Measurements from ENCODE around the gene TMEM200B.
"Not testable (repeated sequence)": the region's sequence is repeated elsewhere in the genome, so short reads cannot be mapped to it uniquely, and the experiment has no call there.

Gene TMEM200B

DNA sequence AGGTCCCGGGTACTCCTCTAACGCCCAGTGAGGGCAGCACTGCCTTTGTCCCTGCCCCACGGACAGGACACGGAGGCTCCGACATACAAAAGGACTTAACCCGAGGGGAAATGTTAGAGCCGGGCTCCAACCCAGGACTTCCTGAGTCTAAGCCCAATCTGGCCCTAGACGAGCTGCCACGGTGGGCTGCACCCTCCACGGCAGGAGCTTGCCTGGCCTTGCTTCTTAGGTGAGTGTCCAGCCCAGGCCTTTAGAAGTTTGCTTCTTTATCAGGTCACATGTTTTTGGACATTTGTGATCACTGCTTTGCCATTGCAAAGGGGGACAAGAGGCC, 11.0 kb upstream of the TMEM200B start:
- no peak for DNase-seq (ENCODE audit: low read depth in 2 of 2)

DNA sequence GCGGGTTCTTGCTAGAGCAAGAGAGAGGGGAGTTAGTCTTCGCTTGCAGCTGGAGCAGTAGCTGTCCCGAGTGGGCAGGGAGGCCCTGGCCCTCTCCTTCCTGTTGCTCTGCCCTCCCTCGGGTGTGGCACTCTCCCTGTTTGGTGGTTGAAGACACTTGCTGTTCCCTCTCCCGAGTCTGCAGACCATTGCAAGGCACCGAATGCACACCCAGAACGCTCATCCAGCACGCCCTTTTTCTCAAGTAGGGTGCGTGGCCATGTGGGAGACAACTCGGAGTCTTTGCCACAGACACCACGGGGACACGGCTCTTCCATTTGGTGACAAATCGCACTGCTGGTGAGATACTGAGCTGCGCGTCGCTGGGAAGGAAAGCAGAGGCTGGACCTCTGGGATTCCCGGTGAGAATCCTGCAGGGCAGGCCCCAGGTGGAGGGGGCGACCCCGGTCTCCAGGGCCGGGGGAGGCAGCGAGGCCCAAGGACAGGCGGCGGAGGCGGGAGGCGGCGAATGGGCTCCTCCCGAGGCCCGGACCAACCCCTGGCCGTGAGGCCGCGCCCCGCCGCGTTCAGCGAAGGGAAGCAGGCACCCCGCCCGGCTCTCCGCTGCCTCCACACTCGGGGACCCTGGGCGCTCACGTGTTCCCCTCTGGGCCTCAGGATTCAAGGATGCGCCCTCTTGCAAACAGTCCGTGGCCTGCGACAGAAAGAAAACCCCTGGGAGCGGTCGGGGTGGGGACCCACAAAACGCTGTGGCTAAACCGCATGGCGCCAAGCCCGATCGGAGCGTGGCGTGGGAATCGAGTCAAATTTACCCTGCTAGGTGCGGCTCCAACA, 10.4 kb upstream of the TMEM200B start:
- DNase-seq (ENCODE audit: low read depth in 2 of 2): no peak

DNA sequence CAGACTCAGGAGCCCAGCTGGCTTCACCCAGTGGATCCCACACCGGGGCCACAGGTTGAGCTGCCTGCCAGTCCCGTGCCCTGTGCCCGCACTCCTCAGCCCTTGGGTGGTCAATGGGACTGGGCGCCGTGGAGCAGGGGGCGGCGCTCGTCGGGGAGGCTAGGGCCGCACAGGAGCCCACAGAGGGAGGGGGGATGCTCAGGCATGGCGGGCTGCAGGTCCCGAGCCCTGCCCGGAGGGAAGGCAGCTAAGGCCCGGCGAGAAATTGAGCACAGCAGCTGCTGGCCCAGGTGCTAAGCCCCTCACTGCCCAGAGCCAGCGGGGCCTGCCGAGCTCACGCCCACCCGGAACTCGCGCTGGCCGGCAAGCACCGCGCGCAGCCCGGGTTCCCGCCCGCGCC, 7.4 kb upstream of the TMEM200B start:
- not testable (repeated sequence) for DNase-seq (ENCODE audit: low read depth in 2 of 2)

DNA sequence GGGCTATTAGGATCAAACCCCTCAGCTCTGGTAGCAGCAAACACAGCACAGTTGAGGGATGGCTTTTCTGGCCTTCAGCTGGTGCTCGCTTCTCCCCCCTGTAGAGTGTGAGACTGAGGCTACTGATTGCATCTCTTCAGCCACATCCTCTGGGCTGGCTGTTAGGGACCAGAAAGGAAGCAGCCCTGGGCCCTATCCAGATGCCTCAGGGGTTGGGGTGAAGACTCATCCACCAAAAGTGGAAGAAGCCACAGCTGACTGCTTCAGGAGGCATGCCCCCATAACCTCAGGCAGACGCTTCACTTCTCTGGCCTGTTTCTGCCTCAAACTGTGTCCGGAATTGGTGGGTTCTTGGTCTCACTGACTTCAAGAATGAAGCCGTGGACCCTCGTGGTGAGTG, 6.2 kb upstream of the TMEM200B start:
- DNase-seq (ENCODE audit: low read depth in 2 of 2): no peak

DNA sequence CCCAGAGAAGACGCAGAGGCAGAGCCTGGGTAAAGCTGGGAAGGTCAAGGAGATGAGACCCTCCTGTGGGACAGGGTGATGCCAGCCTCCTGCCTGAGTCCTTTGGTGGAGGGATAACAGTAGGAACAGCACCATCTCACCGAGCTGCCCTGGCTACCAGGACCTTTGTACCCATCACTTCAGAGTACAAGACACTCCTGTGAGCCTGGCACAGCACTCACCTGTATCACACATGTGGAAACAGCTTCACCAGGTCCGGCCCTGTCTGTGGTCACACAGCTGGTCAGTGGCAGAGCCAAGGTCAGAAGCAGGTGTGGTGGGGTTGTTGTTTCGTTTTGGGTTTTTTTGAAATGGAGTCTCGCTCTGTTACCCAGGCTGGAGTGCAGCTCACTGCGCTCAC, 5.0 kb upstream of the TMEM200B start:
- no peak for DNase-seq (ENCODE audit: low read depth in 2 of 2)

DNA sequence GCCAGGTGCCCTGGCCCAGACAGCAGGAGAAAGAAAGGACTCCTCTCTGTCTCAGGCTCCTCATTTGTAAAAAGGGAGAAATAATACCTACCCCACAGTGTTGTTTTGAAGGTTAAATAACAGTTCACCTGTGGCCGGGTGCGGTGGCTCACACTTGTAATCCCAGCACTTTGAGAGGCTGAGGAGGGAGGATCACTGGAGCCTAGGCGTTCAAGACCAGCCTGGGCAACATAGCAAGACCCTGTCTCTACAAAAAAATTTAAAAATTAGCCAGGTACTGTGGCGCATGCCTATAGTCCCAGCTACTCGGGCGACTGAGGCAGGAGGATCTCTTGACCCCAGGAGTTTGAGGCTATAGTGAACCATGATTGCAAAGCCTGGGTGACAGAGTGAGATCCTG, 2.5 kb upstream of the TMEM200B start:
- DNase-seq (ENCODE audit: low read depth in 2 of 2): no peak

DNA sequence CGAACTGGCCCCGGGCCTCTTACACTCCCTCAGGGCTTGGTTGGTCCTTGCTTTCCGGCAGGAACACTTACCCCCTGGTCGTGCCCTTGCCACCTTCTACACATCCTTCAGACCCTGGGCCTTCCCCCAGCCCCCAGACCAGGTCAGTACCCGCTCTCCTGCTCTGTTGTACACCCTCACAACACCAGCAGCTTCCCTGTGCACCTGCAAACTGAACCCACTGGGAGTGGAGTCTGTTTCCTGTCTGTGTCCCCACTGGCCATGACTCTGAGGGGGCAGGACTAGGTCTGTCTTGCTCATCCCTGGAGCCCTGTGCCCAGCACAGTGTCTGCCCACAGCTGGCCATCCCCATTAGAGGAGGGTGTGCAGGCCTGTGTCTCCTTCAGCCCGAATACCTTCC, 2.1 kb upstream of the TMEM200B start:
- DNase-seq (ENCODE audit: low read depth in 2 of 2): no peak

DNA sequence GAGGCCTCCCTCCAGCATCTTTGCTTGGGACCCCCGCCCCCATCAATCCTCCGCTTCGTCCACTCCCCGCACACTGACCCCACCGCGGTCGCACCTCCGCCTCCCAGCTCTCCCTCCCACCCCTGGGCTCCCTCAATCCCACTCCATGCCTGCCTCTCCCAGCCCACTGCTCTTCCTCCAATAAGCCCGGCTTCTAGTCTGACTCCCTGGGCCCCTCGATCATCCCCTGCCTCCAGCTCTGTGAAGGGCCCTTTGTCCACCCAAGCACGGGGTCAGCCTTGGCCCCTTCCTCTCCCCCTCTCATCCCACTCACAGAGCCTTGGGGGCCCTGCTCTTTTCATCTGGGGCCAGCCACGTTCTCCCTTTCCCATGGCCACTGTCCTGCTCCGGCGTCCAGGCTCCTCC, 1.5 kb upstream of the TMEM200B start:
- DNase-seq (ENCODE audit: low read depth in 2 of 2): no peak

DNA sequence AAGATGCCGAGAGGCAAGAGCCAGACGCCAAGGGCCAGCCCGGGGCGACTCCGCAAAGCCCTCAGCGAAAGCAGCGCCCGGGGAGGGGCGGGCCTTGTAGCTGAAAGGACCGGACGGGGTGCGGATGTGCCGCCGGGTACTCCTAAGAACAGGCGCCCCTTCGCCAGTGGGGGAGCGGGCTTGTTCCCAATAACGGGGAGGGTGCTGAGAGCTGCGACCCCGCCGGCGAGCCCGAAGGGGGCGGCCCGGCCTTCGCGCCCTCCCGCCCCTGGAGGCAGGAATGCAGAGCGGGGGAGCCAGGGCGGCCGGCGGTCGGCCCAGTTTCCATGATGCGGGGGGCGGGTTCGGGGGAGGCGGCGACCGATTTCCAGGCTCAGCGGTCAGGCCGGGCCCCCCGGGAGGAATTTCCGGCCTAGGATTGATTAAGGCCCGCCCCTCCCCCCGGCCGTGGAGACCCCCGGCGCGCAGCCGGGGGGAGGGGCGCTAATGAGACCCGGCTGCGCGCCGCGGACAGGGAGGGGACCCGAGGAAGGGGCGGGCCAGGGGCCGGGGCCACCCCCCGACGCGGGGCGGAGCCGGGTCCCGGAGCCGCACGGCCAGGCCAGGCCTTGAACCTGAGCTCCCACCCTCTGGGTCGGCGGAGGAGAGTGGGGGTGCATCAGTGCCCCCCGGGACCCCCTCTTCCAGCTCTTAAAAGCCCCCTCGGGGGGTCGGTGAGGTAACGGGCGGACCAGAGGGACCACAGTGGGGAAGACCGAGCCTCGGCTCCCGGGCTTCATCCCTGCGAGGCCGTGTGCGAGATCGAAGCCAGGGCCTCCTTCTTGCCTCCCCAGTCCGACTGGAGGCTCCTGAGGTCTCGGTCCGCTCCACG, 898 bp upstream of the TMEM200B start:
- peak in 1 of 2 experiments; percentile 62 for DNase-seq (ENCODE audit: low read depth in 2 of 2)

DNA sequence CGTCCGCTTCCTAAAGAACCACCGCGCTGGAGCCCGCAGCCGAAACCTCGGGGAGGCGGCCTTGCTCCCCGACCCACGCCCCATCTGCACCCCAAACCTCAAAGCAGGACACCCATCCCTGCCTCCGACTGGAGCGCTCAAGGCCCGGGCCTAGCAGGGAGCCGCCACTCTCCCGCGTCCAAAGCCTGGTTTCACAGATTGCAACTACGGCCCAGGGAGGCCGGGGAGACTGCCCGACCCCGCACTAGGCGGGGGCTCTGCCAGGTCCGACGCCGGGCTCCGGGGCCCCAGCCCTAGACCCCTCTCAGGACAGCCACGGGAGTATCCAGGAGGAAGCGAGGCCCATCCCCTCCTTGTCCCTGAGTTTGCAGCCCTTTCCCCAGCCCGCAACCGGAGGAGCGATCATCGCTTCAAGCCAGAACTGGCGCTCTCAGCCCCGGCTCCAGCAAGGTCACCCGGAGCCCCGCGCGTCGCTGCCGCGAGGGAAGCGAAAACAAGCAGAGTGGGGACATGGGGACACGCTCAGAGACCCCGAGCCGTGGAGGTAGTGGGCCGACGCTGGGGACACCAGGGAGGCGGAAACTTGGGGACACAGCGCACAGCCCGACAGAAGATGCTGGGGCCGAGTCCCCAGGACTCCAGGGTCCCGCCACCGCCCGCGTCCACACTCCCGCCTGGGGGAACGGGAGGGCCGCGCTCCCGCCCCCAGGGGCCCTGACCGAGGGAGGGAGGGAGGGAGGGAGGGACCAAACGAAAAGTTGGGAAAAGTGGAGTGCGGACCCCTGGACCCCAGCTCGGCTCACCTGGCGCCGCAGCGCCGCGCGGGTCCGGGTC, 433 bp downstream of the TMEM200B start:
- DNase-seq (ENCODE audit: low read depth in 2 of 2): no peak

DNA sequence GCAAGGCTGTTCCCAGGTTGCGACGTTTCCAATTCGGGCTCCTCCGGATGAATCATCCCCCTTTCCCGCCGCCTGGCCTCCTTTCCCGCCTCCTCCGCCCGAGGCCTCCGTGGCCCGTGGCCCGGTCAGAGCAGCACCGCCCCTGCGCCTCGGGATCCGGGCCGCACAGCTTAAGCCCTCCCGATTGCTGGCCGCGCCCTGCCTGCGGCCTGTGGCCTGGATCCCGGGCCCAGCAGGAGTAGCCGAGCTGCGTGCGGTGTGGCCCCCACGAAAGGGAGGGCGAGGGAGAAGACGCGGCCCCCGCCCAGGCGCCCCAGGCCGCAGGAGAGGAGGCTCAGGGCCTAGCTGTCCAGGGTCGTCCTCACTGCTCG, 1.0 kb downstream of the TMEM200B start:
- DNase-seq (ENCODE audit: low read depth in 2 of 2): no peak

DNA sequence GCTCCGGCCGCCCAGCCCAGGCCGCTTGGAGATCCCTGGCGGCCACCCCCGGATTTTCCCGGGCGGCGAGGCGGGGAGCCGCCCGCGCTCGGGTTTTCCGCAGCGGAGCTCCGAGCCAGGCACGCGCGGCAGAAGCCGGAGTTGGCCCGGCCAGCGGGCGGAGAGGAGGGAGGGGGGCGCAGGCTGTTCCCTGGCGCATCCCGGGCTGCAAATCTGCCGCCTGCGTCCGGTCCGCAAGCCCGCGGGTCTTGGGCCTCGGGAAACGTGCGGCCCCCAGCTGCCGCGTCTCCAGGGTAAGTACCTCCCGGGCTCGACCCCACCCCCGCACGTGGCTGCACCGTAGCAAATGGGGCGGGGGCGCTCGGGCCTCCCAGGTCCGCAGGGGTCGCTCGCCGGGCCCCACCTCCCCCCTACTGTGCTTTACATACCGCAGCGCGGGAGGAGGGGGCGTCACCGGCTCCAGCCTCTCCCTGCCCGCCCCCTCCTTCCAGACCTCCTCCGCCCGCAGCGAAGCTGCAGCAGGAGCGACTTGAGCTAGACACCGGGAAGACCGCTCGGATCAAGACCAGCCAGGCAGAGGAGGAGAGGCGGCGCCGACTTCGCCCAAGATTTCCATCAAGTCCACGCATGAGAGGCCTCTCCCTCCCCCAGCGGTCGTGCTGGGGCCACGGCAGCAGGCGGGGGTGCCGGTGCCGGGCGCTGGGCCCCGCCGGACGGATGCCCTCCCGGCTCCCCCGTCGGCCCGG, 1.6 kb downstream of the TMEM200B start:
- no peak for DNase-seq (ENCODE audit: low read depth in 2 of 2)

DNA sequence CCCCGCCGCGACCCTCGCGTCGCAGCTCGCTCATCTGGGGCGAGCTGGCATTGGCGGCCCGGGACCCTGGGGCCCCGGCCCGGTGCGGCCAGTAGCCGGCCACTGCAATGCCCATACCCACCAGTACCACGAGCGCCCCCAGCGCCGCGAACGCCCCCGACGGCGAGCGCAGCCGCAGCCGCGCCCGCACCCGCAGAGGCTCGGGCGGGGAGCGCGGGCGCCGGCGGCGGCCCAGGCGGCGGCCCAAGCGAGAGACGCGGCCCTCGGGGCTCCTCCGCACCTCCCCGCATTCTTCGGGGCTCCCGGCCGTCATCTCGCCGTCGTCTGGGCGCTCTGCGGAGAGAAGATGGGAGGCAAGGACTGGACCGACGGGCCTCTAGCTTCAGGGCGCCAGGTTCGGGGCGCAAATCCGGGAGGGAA, 2.2 kb downstream of the TMEM200B start:
- DNase-seq (ENCODE audit: low read depth in 2 of 2): no peak

DNA sequence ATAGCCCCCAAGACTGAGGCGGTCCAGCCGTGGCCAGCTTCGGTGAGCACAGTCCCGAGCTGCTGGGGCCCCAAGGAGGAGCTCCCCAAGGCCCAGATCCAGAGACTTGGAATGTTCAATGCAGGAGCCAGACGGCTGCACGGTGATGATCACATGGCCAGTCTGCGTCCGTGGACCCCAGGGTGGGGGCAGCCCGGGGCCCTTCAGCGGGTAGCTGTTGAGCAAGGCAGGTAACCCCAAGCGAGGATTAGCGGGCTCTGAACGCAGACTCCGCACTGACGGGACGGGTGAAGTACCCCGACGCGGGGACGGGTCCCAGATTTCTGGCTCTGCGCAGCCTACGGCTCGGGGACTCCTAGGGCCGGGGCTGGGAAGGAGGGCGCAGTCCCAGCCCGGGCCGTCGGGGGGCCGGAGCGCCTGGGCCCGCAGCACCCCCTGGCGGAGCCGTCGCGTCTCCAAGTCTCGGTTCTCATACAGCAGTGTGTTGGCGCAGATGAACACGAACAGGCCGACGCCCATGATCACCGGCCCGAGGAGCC, 2.7 kb downstream of the TMEM200B start:
- DNase-seq (ENCODE audit: low read depth in 2 of 2): peak; percentile 32 to 58

DNA sequence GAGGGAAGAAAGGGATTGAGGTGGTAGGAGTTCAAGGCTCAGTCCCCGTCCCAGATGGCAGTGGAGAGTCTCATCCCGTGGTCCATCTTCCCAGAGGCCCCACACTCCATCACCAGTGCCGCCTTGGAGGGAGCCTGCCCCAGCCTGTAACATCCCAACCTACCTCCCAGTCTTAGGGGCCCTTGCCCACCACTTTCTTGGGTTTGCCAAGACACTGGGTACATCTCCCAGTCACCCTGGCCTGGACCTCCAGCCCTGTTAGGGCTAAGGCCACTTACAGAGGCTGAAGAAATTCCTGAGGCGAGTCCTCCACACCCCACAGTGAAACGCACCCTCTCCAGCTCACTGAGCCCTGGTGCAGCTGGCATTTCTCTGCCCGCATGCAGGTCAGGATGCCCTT, 3.3 kb downstream of the TMEM200B start:
- no peak for DNase-seq (ENCODE audit: low read depth in 2 of 2)

DNA sequence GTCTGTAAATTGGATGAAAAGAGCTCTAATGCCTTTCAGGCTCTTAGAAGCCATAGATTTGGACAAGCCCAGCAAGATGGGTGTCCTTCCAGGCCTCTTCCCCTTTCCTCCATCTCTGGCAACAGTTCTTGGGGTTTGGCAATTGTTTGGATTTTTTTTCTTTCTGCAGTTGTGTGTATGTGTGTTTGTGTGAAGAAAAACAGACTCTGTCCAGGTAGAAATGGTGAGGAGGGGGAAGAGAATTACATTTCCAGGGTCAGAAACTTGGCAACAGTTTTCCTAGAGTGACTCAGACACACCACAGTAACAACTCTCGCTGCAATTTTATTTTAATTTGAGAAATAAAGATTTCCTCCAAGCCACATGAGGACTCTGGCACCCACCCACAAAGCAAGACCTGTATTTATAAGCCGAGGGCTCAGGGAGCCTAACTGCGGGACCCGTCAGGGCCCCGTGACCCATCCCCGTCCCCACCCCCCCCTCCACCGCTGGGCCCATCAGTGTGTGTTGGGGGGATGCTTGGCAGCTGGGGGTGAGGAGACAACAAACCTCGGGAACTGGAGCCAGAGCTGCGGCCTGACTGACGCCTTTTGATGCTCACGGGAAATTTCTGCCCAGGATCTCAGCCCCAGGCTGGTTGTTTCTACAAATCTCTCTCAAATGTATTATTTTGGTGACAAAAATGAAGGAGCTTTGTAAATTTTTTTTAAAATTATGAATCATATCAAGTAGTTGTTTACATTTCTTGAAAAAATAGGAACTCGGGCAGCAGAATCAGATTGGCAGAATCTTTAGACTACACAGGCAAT, 4.4 kb downstream of the TMEM200B start:
- no peak for DNase-seq (ENCODE audit: low read depth in 2 of 2)

DNA sequence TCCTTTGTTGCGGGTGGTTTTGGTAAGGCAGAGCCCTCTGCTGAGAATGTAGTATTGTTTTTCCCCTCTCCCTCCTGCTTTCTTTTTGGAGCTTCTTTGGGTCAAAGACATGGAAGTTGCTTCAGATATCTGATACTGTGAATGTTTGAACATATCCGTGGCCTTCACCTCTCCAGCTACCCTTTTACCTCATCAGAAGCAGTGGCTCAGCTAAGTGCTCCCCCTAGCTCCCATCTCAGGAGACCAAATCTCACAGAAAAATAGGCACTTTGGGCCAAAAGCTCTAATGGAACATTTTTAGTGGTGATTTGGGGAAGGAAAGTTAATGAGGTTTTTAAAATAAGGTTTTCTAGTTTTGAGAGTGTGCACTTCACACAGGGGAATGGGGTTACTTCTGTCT, 6.3 kb downstream of the TMEM200B start:
- no peak for DNase-seq (ENCODE audit: low read depth in 2 of 2)

DNA sequence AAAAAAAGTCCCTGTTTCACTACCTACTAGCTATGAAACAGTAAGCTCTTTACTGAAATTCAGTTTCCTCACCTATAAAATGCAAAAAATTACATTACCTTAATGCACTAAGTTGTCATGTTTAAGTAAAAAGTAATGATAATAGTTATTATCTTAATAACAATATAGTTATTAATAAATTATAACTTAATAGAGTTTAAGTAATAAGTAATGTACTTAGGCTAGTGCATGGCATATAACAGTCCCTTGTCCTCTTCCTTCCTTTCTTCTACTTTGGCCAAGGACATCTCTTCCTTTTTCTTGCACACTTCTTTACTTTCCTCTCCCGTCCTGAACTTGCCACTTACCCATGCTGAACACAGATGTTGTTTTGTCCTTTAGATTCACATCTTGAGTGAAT, 9.0 kb downstream of the TMEM200B start:
- DNase-seq (ENCODE audit: low read depth in 2 of 2): no peak

DNA sequence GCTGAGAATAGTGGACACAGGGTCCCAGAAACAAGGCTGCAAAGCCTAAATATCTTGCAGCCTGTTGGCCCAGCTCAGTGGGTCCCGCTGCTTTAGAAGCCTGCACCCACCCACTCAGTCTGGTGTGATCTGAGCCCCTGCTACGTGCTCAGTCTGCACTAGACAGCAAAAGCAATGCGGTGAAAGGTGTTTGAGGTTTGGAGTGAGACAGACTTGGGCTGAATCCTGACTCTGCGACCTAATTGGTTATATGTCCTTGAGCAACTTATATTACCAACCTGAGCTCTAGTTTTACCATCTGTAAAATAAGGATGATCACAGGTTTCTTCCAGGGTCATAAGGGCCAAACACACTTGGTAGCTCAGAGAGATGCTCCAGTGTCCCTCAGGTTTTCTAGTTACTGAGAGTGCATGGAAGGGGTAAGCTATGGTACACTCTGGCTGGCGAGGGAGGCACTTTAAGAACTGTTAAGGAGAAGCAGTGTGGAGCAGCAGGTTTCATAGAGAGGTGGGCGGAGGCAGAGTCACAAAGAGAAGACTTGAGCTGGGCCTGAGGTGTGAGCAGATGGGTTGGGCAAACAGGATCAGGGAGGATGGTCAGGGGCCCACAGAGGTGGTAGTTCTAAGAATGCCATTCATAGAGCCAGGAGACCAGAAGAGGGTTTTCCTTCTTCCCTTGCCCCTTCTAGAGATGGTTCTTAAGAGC, 10.1 kb downstream of the TMEM200B start:
- DNase-seq (ENCODE audit: low read depth in 2 of 2): no peak

Measured in stimulated activated CD4-positive, alpha-beta T cell treated with anti-CD3 and anti-CD28 coated beads, Interleukin-12 subunit alpha, Interleukin-12 subunit beta, amount 100 ng/mL, for 24 hours (primary cell).